ENCODE results near the gene DPT.

Gene DPT

GRCh38 chr1:168689726-168690602 lies 39.0 kb downstream of the DPT start:
- TF ChIP-seq CTCF (conservative IDR thresholded peaks at IDR 0.05): no peak
- H3K27ac ChIP-seq: no peak overlapping the region

- no peak for TF ChIP-seq CTCF (conservative IDR thresholded peaks at IDR 0.05)
Measured at GRCh38 chr1:168689327-168689657, 39.7 kb downstream of the DPT start.

GRCh38 chr1:168688644-168689326 lies 40.2 kb downstream of the DPT start:
- TF ChIP-seq CTCF (conservative IDR thresholded peaks at IDR 0.05): no peak
- H3K27ac ChIP-seq: no peak overlapping the region

More at GRCh38 chr1:168689327-168689657, 39.7 kb downstream of the DPT start:
- H3K27ac ChIP-seq: no peak overlapping the region

GRCh38 chr1:168687816-168688215 lies 41.2 kb downstream of the DPT start:
- H3K27ac ChIP-seq: no peak overlapping the region
- TF ChIP-seq CTCF (conservative IDR thresholded peaks at IDR 0.05): no peak

GRCh38 chr1:168686666-168687065 lies 42.3 kb downstream of the DPT start:
- no peak overlapping the region for H3K27ac ChIP-seq
- no peak for TF ChIP-seq CTCF (conservative IDR thresholded peaks at IDR 0.05)

- TF ChIP-seq CTCF (conservative IDR thresholded peaks at IDR 0.05): no peak
- no peak overlapping the region for H3K27ac ChIP-seq
Measured at GRCh38 chr1:168683871-168684270, 45.1 kb downstream of the DPT start.

GRCh38 chr1:168676861-168677260 lies 52.1 kb downstream of the DPT start:
- TF ChIP-seq CTCF (conservative IDR thresholded peaks at IDR 0.05): no peak
- H3K27ac ChIP-seq: no peak overlapping the region

Measured in VCaP (cell line).